HG02588 (cell line): ENCODE measurements around the gene ARL6.
"Not testable (repeated sequence)": the region's sequence is repeated elsewhere in the genome, so short reads cannot be mapped to it uniquely, and the experiment has no call there.

Source experiments
- ATAC-seq: cut with Tn5 transposase; IDR thresholded peaks from one replicate; pipeline ENCODE4 v1.9.1; 2021; ENCODE audit warnings: mild to moderate bottlenecking, moderate library complexity; ENCODE audit not compliant: unreplicated experiment

ARL6 gene

GRCh38 chr3:97821287-97821773 is 56.8 kb downstream of the ARL6 start:
- peak; percentile 35 for ATAC-seq

- ATAC-seq = peak; percentile 99
Measured at GRCh38 chr3:97821774-97822358, 57.3 kb downstream of the ARL6 start, which contains the start of gene CRYBG3. Gene CRYBG3, plus strand, starts transcription at chr3:97822011. Its CDS starts 196 bp downstream, at chr3:97822207.

GRCh38 chr3:97822359-97822775 is 57.8 kb downstream of the ARL6 start:
- ATAC-seq = peak; percentile 25

- ATAC-seq = no peak
Measured at GRCh38 chr3:97823046-97824004, 58.8 kb downstream of the ARL6 start.

- ATAC-seq = no peak
Measured at GRCh38 chr3:97825101-97825500, 60.5 kb downstream of the ARL6 start.

GRCh38 chr3:97827741-97828471 is 63.3 kb downstream of the ARL6 start:
- no peak for ATAC-seq

- ATAC-seq = no peak
Measured at GRCh38 chr3:97829198-97829597, 64.6 kb downstream of the ARL6 start.

- no peak for ATAC-seq
Measured at GRCh38 chr3:97830638-97831037, 66.1 kb downstream of the ARL6 start.

- no peak for ATAC-seq
Measured at GRCh38 chr3:97831140-97831539, 66.6 kb downstream of the ARL6 start.

- ATAC-seq = not testable (repeated sequence)
Measured at GRCh38 chr3:97833184-97833583, 68.6 kb downstream of the ARL6 start.

GRCh38 chr3:97835761-97836160 is 71.2 kb downstream of the ARL6 start:
- ATAC-seq = no peak

- ATAC-seq = no peak
Measured at GRCh38 chr3:97838393-97838792, 73.8 kb downstream of the ARL6 start.

- ATAC-seq = no peak
Measured at GRCh38 chr3:97839944-97840343, 75.4 kb downstream of the ARL6 start.

- no peak for ATAC-seq
Measured at GRCh38 chr3:97841304-97841703, 76.7 kb downstream of the ARL6 start.

- ATAC-seq = no peak
Measured at GRCh38 chr3:97841956-97842355, 77.4 kb downstream of the ARL6 start.

GRCh38 chr3:97848779-97849178 is 84.2 kb downstream of the ARL6 start:
- no peak for ATAC-seq
